ENCODE measurements around the gene OSER1.
A peak's percentile ranks its signal among the peaks of the same experiment; 100 is the strongest.

OSER1 gene

GRCh38 chr20:44224637-44225036 lies 14.1 kb upstream of the OSER1 start:
- DNase-seq (ENCODE audit: low spot score): no peak

GRCh38 chr20:44223721-44224120 lies 13.2 kb upstream of the OSER1 start:
- DNase-seq (ENCODE audit: low spot score): no peak

- no peak for DNase-seq (ENCODE audit: low spot score)
Measured at GRCh38 chr20:44222633-44223368, 12.2 kb upstream of the OSER1 start.

GRCh38 chr20:44222027-44222426 lies 11.5 kb upstream of the OSER1 start:
- no peak for DNase-seq (ENCODE audit: low spot score)

- DNase-seq (ENCODE audit: low spot score): no peak
Measured at GRCh38 chr20:44221368-44221954, 10.9 kb upstream of the OSER1 start.

GRCh38 chr20:44219791-44220190 lies 9.2 kb upstream of the OSER1 start:
- no peak for DNase-seq (ENCODE audit: low spot score)

GRCh38 chr20:44219170-44219730 lies 8.7 kb upstream of the OSER1 start:
- no peak for DNase-seq (ENCODE audit: low spot score)

- no peak for DNase-seq (ENCODE audit: low spot score)
Measured at GRCh38 chr20:44218446-44218845, 7.9 kb upstream of the OSER1 start.

GRCh38 chr20:44217342-44218092 lies 6.9 kb upstream of the OSER1 start:
- DNase-seq (ENCODE audit: low spot score): peak; percentile 35

GRCh38 chr20:44215125-44215524 lies 4.6 kb upstream of the OSER1 start:
- peak; percentile 35 for DNase-seq (ENCODE audit: low spot score)

GRCh38 chr20:44212792-44213191 lies 2.2 kb upstream of the OSER1 start:
- no peak for DNase-seq (ENCODE audit: low spot score)

GRCh38 chr20:44211177-44212039 lies 837 bp upstream of the OSER1 start:
- no peak for DNase-seq (ENCODE audit: low spot score)

GRCh38 chr20:44209686-44210405 lies 725 bp downstream of the OSER1 start:
- no peak for DNase-seq (ENCODE audit: low spot score)

GRCh38 chr20:44208770-44209169 lies 1.8 kb downstream of the OSER1 start:
- no peak for DNase-seq (ENCODE audit: low spot score)

- DNase-seq (ENCODE audit: low spot score): peak; percentile 18
Measured at GRCh38 chr20:44208165-44208564, 2.4 kb downstream of the OSER1 start.

- no peak for DNase-seq (ENCODE audit: low spot score)
Measured at GRCh38 chr20:44207126-44207723, 3.3 kb downstream of the OSER1 start.

GRCh38 chr20:44206132-44206531 lies 4.4 kb downstream of the OSER1 start:
- DNase-seq (ENCODE audit: low spot score): no peak

GRCh38 chr20:44204832-44205215 lies 5.7 kb downstream of the OSER1 start:
- no peak for DNase-seq (ENCODE audit: low spot score)

- no peak for DNase-seq (ENCODE audit: low spot score)
Measured at GRCh38 chr20:44204156-44204831, 6.3 kb downstream of the OSER1 start.

- no peak for DNase-seq (ENCODE audit: low spot score)
Measured at GRCh38 chr20:44203161-44203560, 7.4 kb downstream of the OSER1 start.
